ENCODE measurements around the gene PIP4K2C.

DNA sequence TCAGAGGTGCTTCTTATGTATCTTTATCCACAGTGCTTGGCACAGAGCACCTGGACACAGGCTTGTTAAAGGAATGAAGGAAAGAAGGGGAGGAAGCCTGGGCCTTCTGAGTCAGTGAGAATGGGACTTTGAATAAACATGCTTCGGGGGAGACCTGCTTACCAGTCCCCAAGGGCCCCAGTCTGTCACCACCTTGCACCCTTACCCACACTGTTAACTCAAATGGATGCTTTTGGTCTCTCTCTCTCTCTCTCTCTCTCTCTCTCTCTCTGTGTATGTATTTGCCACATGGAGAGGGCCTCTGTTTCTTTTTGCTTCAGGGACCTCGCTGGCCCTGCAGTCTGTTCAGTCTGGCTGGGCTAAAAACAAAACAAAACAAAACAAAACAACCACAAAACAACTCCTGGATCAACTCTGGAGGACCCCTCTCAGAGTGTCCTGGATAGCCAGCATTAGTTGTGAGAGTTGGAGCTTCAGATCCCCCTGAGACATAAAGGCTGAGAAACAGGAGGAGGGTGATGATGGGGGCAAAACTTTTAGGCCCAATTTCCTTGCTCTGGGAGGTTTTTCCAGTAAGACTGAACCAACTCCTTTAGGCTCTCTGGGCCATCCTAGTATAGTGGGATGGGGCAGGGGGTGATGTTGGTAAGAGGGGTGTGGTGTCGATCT is 39.2 kb upstream of the PIP4K2C start:
- TF ChIP-seq, protein P1, sequence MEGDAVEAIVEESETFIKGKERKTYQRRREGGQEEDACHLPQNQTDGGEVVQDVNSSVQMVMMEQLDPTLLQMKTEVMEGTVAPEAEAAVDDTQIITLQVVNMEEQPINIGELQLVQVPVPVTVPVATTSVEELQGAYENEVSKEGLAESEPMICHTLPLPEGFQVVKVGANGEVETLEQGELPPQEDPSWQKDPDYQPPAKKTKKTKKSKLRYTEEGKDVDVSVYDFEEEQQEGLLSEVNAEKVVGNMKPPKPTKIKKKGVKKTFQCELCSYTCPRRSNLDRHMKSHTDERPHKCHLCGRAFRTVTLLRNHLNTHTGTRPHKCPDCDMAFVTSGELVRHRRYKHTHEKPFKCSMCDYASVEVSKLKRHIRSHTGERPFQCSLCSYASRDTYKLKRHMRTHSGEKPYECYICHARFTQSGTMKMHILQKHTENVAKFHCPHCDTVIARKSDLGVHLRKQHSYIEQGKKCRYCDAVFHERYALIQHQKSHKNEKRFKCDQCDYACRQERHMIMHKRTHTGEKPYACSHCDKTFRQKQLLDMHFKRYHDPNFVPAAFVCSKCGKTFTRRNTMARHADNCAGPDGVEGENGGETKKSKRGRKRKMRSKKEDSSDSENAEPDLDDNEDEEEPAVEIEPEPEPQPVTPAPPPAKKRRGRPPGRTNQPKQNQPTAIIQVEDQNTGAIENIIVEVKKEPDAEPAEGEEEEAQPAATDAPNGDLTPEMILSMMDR (IDR thresholded peaks at IDR 0.05; ENCODE audit: insufficient read depth, low read length): no peak
- TF ChIP-seq, protein P2, sequence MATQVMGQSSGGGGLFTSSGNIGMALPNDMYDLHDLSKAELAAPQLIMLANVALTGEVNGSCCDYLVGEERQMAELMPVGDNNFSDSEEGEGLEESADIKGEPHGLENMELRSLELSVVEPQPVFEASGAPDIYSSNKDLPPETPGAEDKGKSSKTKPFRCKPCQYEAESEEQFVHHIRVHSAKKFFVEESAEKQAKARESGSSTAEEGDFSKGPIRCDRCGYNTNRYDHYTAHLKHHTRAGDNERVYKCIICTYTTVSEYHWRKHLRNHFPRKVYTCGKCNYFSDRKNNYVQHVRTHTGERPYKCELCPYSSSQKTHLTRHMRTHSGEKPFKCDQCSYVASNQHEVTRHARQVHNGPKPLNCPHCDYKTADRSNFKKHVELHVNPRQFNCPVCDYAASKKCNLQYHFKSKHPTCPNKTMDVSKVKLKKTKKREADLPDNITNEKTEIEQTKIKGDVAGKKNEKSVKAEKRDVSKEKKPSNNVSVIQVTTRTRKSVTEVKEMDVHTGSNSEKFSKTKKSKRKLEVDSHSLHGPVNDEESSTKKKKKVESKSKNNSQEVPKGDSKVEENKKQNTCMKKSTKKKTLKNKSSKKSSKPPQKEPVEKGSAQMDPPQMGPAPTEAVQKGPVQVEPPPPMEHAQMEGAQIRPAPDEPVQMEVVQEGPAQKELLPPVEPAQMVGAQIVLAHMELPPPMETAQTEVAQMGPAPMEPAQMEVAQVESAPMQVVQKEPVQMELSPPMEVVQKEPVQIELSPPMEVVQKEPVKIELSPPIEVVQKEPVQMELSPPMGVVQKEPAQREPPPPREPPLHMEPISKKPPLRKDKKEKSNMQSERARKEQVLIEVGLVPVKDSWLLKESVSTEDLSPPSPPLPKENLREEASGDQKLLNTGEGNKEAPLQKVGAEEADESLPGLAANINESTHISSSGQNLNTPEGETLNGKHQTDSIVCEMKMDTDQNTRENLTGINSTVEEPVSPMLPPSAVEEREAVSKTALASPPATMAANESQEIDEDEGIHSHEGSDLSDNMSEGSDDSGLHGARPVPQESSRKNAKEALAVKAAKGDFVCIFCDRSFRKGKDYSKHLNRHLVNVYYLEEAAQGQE (IDR thresholded peaks at IDR 0.05; ENCODE audit: insufficient replicate concordance, low read depth): no peak
- TF ChIP-seq POLR2AphosphoS5 (IDR thresholded peaks at IDR 0.05; ENCODE audit: low read depth) (no peak), GABPA (IDR thresholded peaks at IDR 0.05; ENCODE audit: low read depth) (no peak), SPI1 (IDR thresholded peaks at IDR 0.05; ENCODE audit: borderline replicate concordance, low read depth) (no peak)
